ENCODE results near the gene ZNF485.
A peak's percentile ranks its signal among the peaks of the same experiment; 100 is the strongest.
"Not testable (repeated sequence)": the region's sequence is repeated elsewhere in the genome, so short reads cannot be mapped to it uniquely, and the experiment has no call there.

ZNF485 gene

GRCh38 chr10:43607199-43607573, 948 bp downstream of the ZNF485 start:
- DNase-seq, result no peak

GRCh38 chr10:43610636-43611035, 4.4 kb downstream of the ZNF485 start:
- no peak for DNase-seq

- DNase-seq, result no peak
Measured at GRCh38 chr10:43616697-43617370, 10.6 kb downstream of the ZNF485 start.

- DNase-seq, result no peak
Measured at GRCh38 chr10:43619368-43619767, 13.1 kb downstream of the ZNF485 start.

GRCh38 chr10:43622038-43622437, 15.8 kb downstream of the ZNF485 start:
- no peak for DNase-seq

GRCh38 chr10:43623351-43623750, 17.1 kb downstream of the ZNF485 start:
- DNase-seq, result no peak

GRCh38 chr10:43627942-43628341, 21.7 kb downstream of the ZNF485 start:
- no peak for DNase-seq

GRCh38 chr10:43628956-43629355, 22.7 kb downstream of the ZNF485 start:
- no peak for DNase-seq

- not testable (repeated sequence) for DNase-seq
Measured at GRCh38 chr10:43635816-43636215, 29.6 kb downstream of the ZNF485 start.

- no peak for DNase-seq
Measured at GRCh38 chr10:43640603-43641002, 34.4 kb downstream of the ZNF485 start.

- no peak for DNase-seq
Measured at GRCh38 chr10:43644252-43644651, 38.0 kb downstream of the ZNF485 start.

- DNase-seq, result no peak
Measured at GRCh38 chr10:43645866-43646265, 39.6 kb downstream of the ZNF485 start.

GRCh38 chr10:43647576-43647975, 41.3 kb downstream of the ZNF485 start:
- no peak for DNase-seq

GRCh38 chr10:43648095-43648397, 41.8 kb downstream of the ZNF485 start:
- DNase-seq, result no peak

GRCh38 chr10:43648398-43649184, 42.4 kb downstream of the ZNF485 start, which contains the start of gene ZNF32:
Gene ZNF32, minus strand, starts transcription at chr10:43648881. Its CDS starts 2,748 bp downstream, at chr10:43646133.
- DNase-seq, result peak; percentile 81

- DNase-seq, result no peak
Measured at GRCh38 chr10:43649185-43649523, 42.9 kb downstream of the ZNF485 start.

- no peak for DNase-seq
Measured at GRCh38 chr10:43653746-43654145, 47.5 kb downstream of the ZNF485 start.

- no peak for DNase-seq
Measured at GRCh38 chr10:43655311-43655710, 49.1 kb downstream of the ZNF485 start.

GRCh38 chr10:43658227-43658626, 52.0 kb downstream of the ZNF485 start:
- no peak for DNase-seq

GRCh38 chr10:43665054-43665453, 58.8 kb downstream of the ZNF485 start:
- no peak for DNase-seq

GRCh38 chr10:43666552-43666951, 60.3 kb downstream of the ZNF485 start:
- DNase-seq, result no peak

- no peak for DNase-seq
Measured at GRCh38 chr10:43667317-43667731, 61.1 kb downstream of the ZNF485 start.
